ENCODE data around the gene NOP9.

NOP9 gene

DNA sequence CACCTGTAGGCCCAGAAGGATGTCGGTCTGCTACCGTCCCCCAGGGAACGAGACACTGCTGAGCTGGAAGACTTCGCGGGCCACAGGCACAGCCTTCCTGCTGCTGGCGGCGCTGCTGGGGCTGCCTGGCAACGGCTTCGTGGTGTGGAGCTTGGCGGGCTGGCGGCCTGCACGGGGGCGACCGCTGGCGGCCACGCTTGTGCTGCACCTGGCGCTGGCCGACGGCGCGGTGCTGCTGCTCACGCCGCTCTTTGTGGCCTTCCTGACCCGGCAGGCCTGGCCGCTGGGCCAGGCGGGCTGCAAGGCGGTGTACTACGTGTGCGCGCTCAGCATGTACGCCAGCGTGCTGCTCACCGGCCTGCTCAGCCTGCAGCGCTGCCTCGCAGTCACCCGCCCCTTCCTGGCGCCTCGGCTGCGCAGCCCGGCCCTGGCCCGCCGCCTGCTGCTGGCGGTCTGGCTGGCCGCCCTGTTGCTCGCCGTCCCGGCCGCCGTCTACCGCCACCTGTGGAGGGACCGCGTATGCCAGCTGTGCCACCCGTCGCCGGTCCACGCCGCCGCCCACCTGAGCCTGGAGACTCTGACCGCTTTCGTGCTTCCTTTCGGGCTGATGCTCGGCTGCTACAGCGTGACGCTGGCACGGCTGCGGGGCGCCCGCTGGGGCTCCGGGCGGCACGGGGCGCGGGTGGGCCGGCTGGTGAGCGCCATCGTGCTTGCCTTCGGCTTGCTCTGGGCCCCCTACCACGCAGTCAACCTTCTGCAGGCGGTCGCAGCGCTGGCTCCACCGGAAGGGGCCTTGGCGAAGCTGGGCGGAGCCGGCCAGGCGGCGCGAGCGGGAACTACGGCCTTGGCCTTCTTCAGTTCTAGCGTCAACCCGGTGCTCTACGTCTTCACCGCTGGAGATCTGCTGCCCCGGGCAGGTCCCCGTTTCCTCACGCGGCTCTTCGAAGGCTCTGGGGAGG is 11.3 kb downstream of the NOP9 start, which contains the start of gene LTB4R:
Gene LTB4R, plus strand, starts transcription at position 857 of the 959 bp plus-strand sequence. CDS start 4,150 bp downstream, outside the sequence.
- TF ChIP-seq, protein P1, sequence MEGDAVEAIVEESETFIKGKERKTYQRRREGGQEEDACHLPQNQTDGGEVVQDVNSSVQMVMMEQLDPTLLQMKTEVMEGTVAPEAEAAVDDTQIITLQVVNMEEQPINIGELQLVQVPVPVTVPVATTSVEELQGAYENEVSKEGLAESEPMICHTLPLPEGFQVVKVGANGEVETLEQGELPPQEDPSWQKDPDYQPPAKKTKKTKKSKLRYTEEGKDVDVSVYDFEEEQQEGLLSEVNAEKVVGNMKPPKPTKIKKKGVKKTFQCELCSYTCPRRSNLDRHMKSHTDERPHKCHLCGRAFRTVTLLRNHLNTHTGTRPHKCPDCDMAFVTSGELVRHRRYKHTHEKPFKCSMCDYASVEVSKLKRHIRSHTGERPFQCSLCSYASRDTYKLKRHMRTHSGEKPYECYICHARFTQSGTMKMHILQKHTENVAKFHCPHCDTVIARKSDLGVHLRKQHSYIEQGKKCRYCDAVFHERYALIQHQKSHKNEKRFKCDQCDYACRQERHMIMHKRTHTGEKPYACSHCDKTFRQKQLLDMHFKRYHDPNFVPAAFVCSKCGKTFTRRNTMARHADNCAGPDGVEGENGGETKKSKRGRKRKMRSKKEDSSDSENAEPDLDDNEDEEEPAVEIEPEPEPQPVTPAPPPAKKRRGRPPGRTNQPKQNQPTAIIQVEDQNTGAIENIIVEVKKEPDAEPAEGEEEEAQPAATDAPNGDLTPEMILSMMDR (IDR thresholded peaks at IDR 0.05; ENCODE audit: low read depth, low read length) = peak; percentile 9
- no peak for DNase-seq (ENCODE audit: extremely low read depth, low read depth)

DNA sequence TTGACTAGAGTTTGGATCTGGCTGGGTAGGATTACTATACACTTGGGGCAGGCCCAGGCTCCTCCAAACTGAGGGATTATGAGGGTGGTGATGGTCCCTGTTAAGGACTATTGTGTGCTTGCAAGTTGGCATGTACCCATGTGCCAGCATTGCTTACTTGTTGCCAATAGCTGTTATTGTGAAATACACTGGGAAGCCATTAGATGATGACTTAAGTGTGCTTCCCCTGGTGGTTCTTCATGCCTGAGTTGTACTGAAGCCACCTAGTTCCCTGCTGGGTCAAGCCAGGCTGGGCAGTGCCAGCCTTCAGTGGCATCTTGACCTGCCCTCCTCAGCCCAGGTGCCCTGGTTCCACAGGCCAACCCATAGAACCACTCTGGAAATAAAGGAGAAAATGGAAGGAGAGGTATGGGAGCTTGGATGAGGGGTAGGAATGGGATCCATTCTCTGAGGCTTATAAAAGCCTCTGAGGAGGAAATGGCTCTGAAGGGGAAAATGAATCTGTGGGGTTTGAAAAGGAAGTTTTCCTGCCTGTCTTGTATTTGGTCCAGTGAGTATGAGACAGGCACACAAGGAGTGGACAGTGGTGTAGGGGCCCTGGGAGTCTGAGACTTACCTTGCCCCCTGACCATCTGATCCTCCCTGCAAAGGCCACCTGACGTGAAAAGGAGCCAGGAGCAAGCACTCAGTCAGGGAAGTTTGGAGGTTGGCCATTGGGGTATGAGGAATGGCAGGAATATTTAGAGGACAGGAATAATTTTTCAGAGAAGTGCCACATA is 12.4 kb downstream of the NOP9 start:
- no peak for DNase-seq (ENCODE audit: extremely low read depth, low read depth)
- TF ChIP-seq, protein P1 (IDR thresholded peaks at IDR 0.05; ENCODE audit: low read depth, low read length) = no peak

DNA sequence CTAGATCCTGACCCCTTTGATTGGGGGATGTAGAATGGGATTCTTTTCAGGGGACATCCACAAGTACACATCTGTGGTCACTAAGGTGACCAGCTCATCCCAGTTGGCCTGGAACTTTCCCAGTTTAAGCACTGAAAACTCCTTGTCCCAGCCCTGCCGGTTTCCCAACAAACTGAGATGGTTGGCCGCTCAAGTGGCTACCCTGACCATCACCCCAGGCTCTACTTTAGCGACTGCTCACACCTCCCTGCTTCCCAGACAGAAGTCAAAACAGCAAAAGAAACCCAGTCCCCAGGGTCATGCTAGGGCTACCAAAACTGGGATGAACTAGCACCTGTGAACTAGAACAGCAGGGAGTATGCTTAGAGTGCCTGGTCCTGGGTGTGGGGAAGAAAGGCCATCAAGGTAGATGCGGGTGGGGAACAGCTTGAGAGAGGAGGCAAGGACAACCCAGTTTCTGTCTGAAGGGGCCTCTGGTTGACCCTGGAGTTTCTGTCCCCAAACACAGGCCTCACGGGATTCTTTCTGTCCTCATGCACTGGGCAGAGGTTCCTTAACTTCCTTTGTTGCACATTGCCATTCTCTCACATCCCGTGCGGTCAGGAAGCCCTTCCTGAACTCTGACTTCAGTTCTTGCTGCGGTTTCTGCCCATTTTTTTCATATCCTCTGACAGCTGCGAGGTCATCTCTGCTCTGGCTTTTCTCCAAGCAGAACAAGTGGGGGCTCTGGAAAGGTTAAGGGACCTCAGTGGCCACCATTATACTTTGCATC is 13.3 kb downstream of the NOP9 start:
- TF ChIP-seq, protein P1 (IDR thresholded peaks at IDR 0.05; ENCODE audit: low read depth, low read length) = no peak
- DNase-seq (ENCODE audit: extremely low read depth, low read depth) = no peak

DNA sequence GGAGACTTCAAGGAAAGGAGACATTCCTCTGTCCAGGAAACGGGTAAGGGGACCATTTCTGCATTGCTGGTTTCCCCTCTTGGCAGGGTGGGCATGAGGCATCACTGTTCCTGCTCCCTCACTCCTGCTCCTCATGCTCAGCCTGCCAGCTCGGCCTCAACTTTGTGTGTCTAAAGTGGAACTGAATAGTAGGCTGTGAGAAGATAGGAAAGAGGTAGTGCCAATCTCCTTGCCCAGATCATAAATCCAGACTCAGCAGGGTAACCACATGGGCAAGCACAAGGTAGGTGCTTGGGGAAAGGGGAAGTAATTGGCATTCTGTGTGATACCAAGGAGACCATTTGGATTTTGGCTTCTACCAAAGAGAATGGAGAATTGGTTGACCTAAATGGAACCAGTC is 14.3 kb downstream of the NOP9 start:
- DNase-seq (ENCODE audit: extremely low read depth, low read depth) = no peak
- TF ChIP-seq, protein P1 (IDR thresholded peaks at IDR 0.05; ENCODE audit: low read depth, low read length) = no peak

DNA sequence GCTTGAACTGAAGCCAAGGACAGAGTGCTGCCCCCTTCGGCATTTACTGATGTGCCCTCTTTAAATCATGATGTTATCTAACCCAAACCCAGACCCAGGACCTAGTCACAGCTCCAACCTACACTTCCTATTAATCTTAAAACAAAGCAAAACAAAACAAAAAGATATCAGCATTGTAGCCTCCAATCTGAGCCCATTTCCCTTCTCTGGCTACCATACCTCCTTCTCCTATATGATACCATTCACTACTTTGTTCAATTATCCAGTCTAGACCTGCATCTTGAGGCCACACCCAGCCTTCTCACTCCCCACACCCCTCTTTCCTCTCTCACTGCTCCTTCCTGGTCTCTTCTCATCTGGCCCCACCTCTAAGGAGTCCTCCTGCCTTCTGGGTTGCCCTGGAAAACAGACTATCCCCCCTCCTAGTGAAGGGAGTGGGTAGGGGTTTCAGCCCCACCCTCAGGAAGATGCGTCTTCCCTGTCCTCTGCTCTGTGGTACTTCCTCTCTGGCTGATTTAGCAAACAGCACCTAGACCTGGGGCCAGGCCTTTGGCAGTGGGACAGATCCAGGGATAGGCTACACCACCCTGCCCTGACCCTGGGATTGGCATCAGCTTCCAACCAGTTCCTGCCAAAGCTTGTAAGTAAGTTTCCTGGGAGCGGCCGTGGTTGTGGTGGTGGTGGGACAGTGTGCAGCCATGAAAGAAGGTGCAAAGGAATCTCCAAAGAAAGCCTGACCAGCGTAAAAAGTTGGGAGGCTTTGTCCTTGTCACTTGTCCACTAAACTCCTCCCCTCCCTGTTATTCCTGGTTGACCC is 14.9 kb downstream of the NOP9 start:
- TF ChIP-seq, protein P1 (IDR thresholded peaks at IDR 0.05; ENCODE audit: low read depth, low read length) = no peak
- DNase-seq (ENCODE audit: extremely low read depth, low read depth) = no peak

DNA sequence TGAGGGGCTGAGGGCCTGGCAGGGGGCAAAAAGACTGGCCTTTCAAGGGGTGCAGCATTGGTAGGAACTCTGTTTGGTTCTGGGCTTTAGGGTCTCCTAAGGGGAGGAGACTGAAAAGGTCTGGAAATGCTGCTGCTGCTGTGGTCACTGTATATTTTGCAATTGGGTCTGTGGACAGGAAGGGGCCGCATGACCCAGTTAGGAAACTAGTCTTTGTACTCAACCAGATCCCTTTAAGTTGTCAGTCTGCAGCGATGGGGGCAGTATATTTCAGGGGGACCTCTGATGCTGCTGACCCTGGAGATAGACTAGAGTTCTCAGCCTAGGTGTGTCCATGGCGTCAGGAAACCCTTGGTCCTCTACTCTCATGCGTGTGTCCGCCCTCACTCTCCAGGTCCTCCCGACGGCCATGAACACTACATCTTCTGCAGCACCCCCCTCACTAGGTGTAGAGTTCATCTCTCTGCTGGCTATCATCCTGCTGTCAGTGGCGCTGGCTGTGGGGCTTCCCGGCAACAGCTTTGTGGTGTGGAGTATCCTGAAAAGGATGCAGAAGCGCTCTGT is 15.7 kb downstream of the NOP9 start:
- TF ChIP-seq, protein P1 (IDR thresholded peaks at IDR 0.05; ENCODE audit: low read depth, low read length) = no peak
- DNase-seq (ENCODE audit: extremely low read depth, low read depth) = no peak
